HepG2 (cell line): Measurements from ENCODE around the gene TENM3. TPM values are rescaled to one million over a fixed set of nuclear protein-coding genes. Genes with fewer than 3 reads are reported as not detected.

ENCODE experiments used
- ATAC-seq: fragments of 200-7000 bp; cut with Tn5 transposase; 3 replicates; pipeline ENCODE4 v1.9.1; 2020; ENCODE audit warnings: mild to moderate bottlenecking, moderate library complexity
- BruUV-seq: library from RNA; stranded (reverse); fragments of 400-500 nt; replicated peaks from 2 replicates; lab custom pipeline; 2021; lab: Mats Ljungman, UMichigan
- CTCF ChIA-PET: fragments of 300-600 bp; formaldehyde crosslinking; extraction: SDS; loops from one replicate; lab custom pipeline; 2021; ENCODE audit warnings: low total read pairs, inconsistent platforms, low intra/inter-chr PET ratio; lab: Yijun Ruan, JAX
- POLR2A ChIA-PET: fragments of 350-600 bp; sonication (Branson Sonifier 250); formaldehyde crosslinking; loops from one replicate; lab custom pipeline; 2020; ENCODE audit warnings: antibody characterized with exemption, inconsistent platforms; lab: Yijun Ruan, JAX
- DNase-seq: peaks from one replicate; pipeline ENCODE4 v3.0.0-alpha.2; 2015; ENCODE audit warnings: low spot score
- FAIRE-seq: peaks from 3 replicates; lab custom pipeline; 2011; peaks lifted over from hg19 to GRCh38; lab: Jason Lieb, UNC
- H2AFZ ChIP-seq: one replicate; pipeline ENCODE4 v1.6.1; 2011; ENCODE audit warnings: low read length, inconsistent platforms
- H3K27ac ChIP-seq: fragments of 300-600 bp; 3 replicates; pipeline ENCODE4 v1.8.0; 2011; ENCODE audit warnings: mixed run types, mild to moderate bottlenecking, mixed read lengths, low read length, inconsistent platforms; ENCODE audit not compliant: insufficient read depth; ENCODE audit errors: extremely low read length
- H3K27me3 ChIP-seq, 2 experiments: fragments of 200-600 bp in 1 of 2; 2 replicates in 1 of 2; 3 replicates in 1 of 2; pipeline versions ENCODE4 v1.6.0 to v1.8.0; 2011; ENCODE audit warnings: low read length in 2 of 2, mild to moderate bottlenecking in 2 of 2, moderate library complexity in 2 of 2, inconsistent platforms in 1 of 2; ENCODE audit not compliant: insufficient read depth in 2 of 2, control insufficient read depth in 1 of 2
- H3K36me3 ChIP-seq, 2 experiments: fragments of 200-600 bp in 1 of 2; replicated peaks in 1 of 2; 2 replicates in 1 of 2; 3 replicates in 1 of 2; pipeline versions ENCODE4 v1.5.1 to v1.8.0; 2011; ENCODE audit warnings: low read length in 2 of 2, inconsistent platforms in 1 of 2; ENCODE audit not compliant: insufficient read depth in 2 of 2, control insufficient read depth in 1 of 2
- H3K4me1 ChIP-seq: 2 replicates; pipeline ENCODE4 v1.5.1; 2012; ENCODE audit warnings: low read length, inconsistent platforms; ENCODE audit not compliant: insufficient read depth
- H3K4me2 ChIP-seq: 2 replicates; pipeline ENCODE4 v1.6.0; 2011; ENCODE audit warnings: low read depth, low read length, inconsistent platforms
- H3K4me3 ChIP-seq, 3 experiments: fragments of 200-600 bp in 1 of 3; sonication (generic), shearing (Covaris generic) in 1 of 3; replicated peaks in 1 of 3; 2 replicates each; pipeline ENCODE4 v1.5.1; 2011 to 2016; ENCODE audit warnings: low read length in 3 of 3, inconsistent platforms in 2 of 3, low read depth in 2 of 3, mild to moderate bottlenecking in 2 of 3, control low read depth in 1 of 3, mixed read lengths in 1 of 3; ENCODE audit not compliant: insufficient read depth in 1 of 3
- H3K79me2 ChIP-seq: one replicate; pipeline ENCODE4 v1.6.1; 2011; ENCODE audit warnings: low read length, inconsistent platforms; ENCODE audit not compliant: insufficient read depth
- H3K9ac ChIP-seq: 2 replicates; pipeline ENCODE4 v1.6.0; 2011; ENCODE audit warnings: mild to moderate bottlenecking, low read depth, low read length, inconsistent platforms; ENCODE audit not compliant: insufficient read depth
- H3K9me3 ChIP-seq: 2 replicates; pipeline ENCODE4 v1.5.1; 2012; ENCODE audit warnings: mild to moderate bottlenecking, low read length
- H4K20me1 ChIP-seq: 2 replicates; pipeline ENCODE4 v1.6.0; 2011; ENCODE audit warnings: inconsistent platforms, mild to moderate bottlenecking, low read length, moderate library complexity; ENCODE audit not compliant: insufficient read depth
- IKZF4 ChIP-seq: sonication (generic); formaldehyde crosslinking; IDR thresholded peaks from 2 replicates; pipeline ENCODE4 v1.5.1; 2020; ENCODE audit warnings: borderline replicate concordance, mild to moderate bottlenecking, low read depth, missing genetic modification reagents; ENCODE audit errors: not compliant biosample characterization
- ISL2 ChIP-seq: sonication (generic); formaldehyde crosslinking; IDR thresholded peaks from 2 replicates; pipeline ENCODE4 v1.5.0; 2020; ENCODE audit warnings: missing genetic modification reagents
- YEATS2 ChIP-seq: sonication (generic); formaldehyde crosslinking; IDR thresholded peaks from 2 replicates; pipeline ENCODE4 v1.4.0; 2020; ENCODE audit warnings: missing genetic modification reagents, borderline replicate concordance
- ZNF230 ChIP-seq: sonication (generic); formaldehyde crosslinking; IDR thresholded peaks from 2 replicates; pipeline ENCODE4 v1.4.0; 2020; ENCODE audit warnings: mild to moderate bottlenecking, missing genetic modification reagents
- WGBS: methylation state at CpG from one replicate; pipeline ENCODE4 v1.1.6; 2017; ENCODE audit warnings: low lambda C conversion rate; 5-methylcytosine and 5-hydroxymethylcytosine counted together
- in situ Hi-C: cut with HindIII; loops from 2 replicates; pipeline ENCODE4 v1.10.0; 2017; ENCODE audit warnings: low pct_unique_long_range_greater_than_20kb; ENCODE audit not compliant: extremely low pct_ligation_motif_present
- intact Hi-C: fragments of 100-400 bp; cut with micrococcal nuclease; formaldehyde crosslinking; loops from one replicate; pipeline ENCODE4 v1.10.0; 2022; ENCODE audit not compliant: unreplicated experiment
- polyA plus RNA-seq, 8 experiments: library from polyadenylated mRNA; depleted of rRNA in 3 of 8; stranded (reverse) in 7 of 8; unstranded in 1 of 8; fragments of >200 nt; fragmentation: Illumina TruSeq in 4 of 8; extraction: Trizol in 4 of 8; gene quantifications; 2 replicates each; pipeline versions ENCODE4 v1.2.1 to v1.2.3, GENCODE V29; 2011 to 2016; ENCODE audit warnings: low read depth in 4 of 8, missing spikeins in 1 of 8, mixed read lengths in 1 of 8; ENCODE audit not compliant: insufficient read depth in 1 of 8
- total RNA-seq, 5 experiments: library from RNA; depleted of rRNA; stranded (reverse); fragments of >200 nt; fragmentation: Illumina TruSeq; extraction: Trizol; gene quantifications; 2 replicates each; pipeline ENCODE4 v1.2.3, GENCODE V29; 2016; ENCODE audit warnings: low read depth in 1 of 5
- TF ChIP-seq, protein P1 (sequence below): sonication (generic); formaldehyde crosslinking; IDR thresholded peaks from 2 replicates; pipeline ENCODE4 v1.8.1; 2023; ENCODE audit warnings: mild to moderate bottlenecking, inconsistent platforms, moderate library complexity, missing genetic modification reagents, borderline replicate concordance
- TF ChIP-seq, protein P2 (sequence below): sonication (generic); formaldehyde crosslinking; IDR thresholded peaks from 2 replicates; pipeline ENCODE4 v1.4.0; 2020; ENCODE audit warnings: missing genetic modification reagents, borderline replicate concordance

The TENM3 gene
- total and polyA plus RNA-seq, 2 of the 13 experiments (the other 11 are each of a cell fraction or from before 2014, with no cell fraction given): 0.04 TPM; not detected in 1

DNA sequence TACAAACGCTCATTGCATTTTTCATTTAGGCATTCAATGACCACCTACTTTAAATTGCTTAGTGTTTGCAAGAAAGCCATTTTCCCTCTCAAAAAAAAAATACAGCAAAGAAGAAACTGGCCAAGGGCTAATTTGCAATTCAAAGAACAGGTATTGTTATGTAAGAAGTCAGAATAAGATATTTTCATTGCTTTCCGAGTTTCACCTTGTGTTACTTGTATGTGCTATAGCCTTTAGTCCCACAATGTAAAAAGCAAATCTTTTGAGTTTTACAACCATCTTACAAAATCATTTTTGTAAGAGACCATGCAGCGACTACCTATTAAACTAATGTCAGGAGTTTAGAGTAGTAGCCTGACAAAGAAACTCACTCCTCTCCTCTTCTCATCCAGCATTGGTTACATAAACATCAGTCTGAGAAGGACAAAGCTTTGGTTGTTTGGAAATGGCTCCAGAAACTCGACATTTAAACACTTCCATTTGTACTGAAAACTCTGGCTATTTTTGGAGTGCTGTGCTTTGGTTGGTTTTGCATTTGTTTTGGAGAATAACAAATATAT is 15.3 kb downstream of the TENM3 start:
- POLR2A ChIA-PET: no interaction called here
- 1% methylated on average over 4 of the region's 4 CpGs for WGBS
- BruUV-seq: no TSS peak
- H3K4me2 ChIP-seq: no peak overlapping the region
- no peaks in the 10 kb centered on the region for H3K36me3 ChIP-seq
- TF ChIP-seq, protein P1, sequence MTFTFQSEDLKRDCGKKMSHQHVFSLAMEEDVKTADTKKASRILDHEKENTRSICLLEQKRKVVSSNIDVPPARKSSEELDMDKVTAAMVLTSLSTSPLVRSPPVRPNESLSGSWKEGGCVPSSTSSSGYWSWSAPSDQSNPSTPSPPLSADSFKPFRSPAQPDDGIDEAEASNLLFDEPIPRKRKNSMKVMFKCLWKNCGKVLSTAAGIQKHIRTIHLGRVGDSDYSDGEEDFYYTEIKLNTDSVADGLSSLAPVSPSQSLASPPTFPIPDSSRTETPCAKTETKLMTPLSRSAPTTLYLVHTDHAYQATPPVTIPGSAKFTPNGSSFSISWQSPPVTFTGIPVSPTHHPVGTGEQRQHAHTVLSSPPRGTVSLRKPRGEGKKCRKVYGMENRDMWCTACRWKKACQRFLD (CRISPR knock-in tag): no peak
- TF ChIP-seq, protein P2, sequence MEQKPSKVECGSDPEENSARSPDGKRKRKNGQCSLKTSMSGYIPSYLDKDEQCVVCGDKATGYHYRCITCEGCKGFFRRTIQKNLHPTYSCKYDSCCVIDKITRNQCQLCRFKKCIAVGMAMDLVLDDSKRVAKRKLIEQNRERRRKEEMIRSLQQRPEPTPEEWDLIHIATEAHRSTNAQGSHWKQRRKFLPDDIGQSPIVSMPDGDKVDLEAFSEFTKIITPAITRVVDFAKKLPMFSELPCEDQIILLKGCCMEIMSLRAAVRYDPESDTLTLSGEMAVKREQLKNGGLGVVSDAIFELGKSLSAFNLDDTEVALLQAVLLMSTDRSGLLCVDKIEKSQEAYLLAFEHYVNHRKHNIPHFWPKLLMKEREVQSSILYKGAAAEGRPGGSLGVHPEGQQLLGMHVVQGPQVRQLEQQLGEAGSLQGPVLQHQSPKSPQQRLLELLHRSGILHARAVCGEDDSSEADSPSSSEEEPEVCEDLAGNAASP (CRISPR knock-in tag): no peak
- no peak for TF ChIP-seq ZNF230 (CRISPR knock-in tag)
- TF ChIP-seq YEATS2 (CRISPR knock-in tag): no peak
- TF ChIP-seq ISL2: no peak
- no peak for TF ChIP-seq IKZF4 (CRISPR knock-in tag)
- ATAC-seq (no peak), DNase-seq (no peak), FAIRE-seq (no peak)
- H3K27me3 ChIP-seq: no peaks in the 10 kb centered on the region
- intact Hi-C loops (no loop called here), in situ Hi-C loops (no loop called here)
- H4K20me1 ChIP-seq: no peaks in the 10 kb centered on the region
- CTCF ChIA-PET: no interaction called here
- no peak overlapping the region for H3K4me3 ChIP-seq
- no peaks in the 10 kb centered on the region for H3K9me3 ChIP-seq
- no peaks in the 10 kb centered on the region for H3K79me2 ChIP-seq
- no peak overlapping the region for H2AFZ ChIP-seq
- no peak overlapping the region for H3K9ac ChIP-seq
- no peaks in the 10 kb centered on the region for H3K4me1 ChIP-seq
- H3K27ac ChIP-seq: no peak overlapping the region
